ENCODE results near the gene IL15RA.

GRCh38 chr10:5973069-5973468 lies 4.3 kb downstream of the IL15RA start:
- TF ChIP-seq CTCF (IDR thresholded peaks at IDR 0.05; ENCODE audit: extremely low read depth in 1 of 2, insufficient read depth in 1 of 2, low read depth in 1 of 2, low read length in 2 of 2) (no peak), POLR2AphosphoS5 (IDR thresholded peaks at IDR 0.05; ENCODE audit: insufficient read depth, low read depth, low read length) (no peak), POLR2A (IDR thresholded peaks at IDR 0.05; ENCODE audit: low read depth, low read length) (no peak), EZH2 (IDR thresholded peaks at IDR 0.05; ENCODE audit: borderline replicate concordance, low read depth, low read length, severe bottlenecking) (no peak), GATA2 (IDR thresholded peaks at IDR 0.05; ENCODE audit: insufficient read depth, insufficient read length, low read depth, low read length) (no peak), MAX (IDR thresholded peaks at IDR 0.05; ENCODE audit: insufficient read depth, insufficient read length) (no peak)

All from endothelial cell of umbilical vein (primary cell).